ENCODE data around the gene GPR143. TPM values are rescaled to one million over a fixed set of nuclear protein-coding genes. Genes with fewer than 3 reads are reported as not detected.

The GPR143 gene
- total RNA-seq, 2 donors from 2014 or later, result 0.62 to 0.74 TPM

- H3K27me3 ChIP-seq, result no peaks in the 10 kb centered on the region
- TF ChIP-seq CTCF (IDR thresholded peaks at IDR 0.05), result no peak
- no peak overlapping the region for H3K9ac ChIP-seq (ENCODE audit: low read depth in 2 of 2, low read length in 2 of 2)
- H3K9me3 ChIP-seq, result no peaks in the 10 kb centered on the region
- H3K4me3 ChIP-seq, result no peak overlapping the region
- no peaks in the 10 kb centered on the region for H3K4me1 ChIP-seq
- no peak for DNase-seq
- no peaks in the 10 kb centered on the region for H3K36me3 ChIP-seq
- intact Hi-C loops (cut with DNase I), result loop anchor here (10.0 kb wide), 2 partner anchors 346 to 956 kb away; no protein-coding TSS in a partner anchor
- H3K27ac ChIP-seq, result no peak overlapping the region
These were observed 65.1 kb downstream of the GPR143 start for GRCh38 chrX:9700555-9700954.

GRCh38 chrX:9698576-9698975 is 67.1 kb downstream of the GPR143 start:
- intact Hi-C loops (cut with DNase I), result no loop called here
- Histone ChIP-seq H3K36me3 (no peaks in the 10 kb centered on the region), H3K4me3 (no peak overlapping the region), H3K9ac (ENCODE audit: low read depth in 2 of 2, low read length in 2 of 2) (no peak overlapping the region), H3K4me1 (no peaks in the 10 kb centered on the region), H3K27ac (no peak overlapping the region), H3K9me3 (no peaks in the 10 kb centered on the region), H3K27me3 (no peaks in the 10 kb centered on the region)
- no peak for TF ChIP-seq CTCF (IDR thresholded peaks at IDR 0.05)
- DNase-seq, result no peak

- H3K4me1 ChIP-seq, result no peaks in the 10 kb centered on the region
- H3K4me3 ChIP-seq, result no peak overlapping the region
- H3K9ac ChIP-seq (ENCODE audit: low read depth in 2 of 2, low read length in 2 of 2), result no peak overlapping the region
- H3K27me3 ChIP-seq, result no peaks in the 10 kb centered on the region
- no peak for TF ChIP-seq CTCF (IDR thresholded peaks at IDR 0.05)
- no peak for DNase-seq
- no peak overlapping the region for H3K27ac ChIP-seq
- no peaks in the 10 kb centered on the region for H3K36me3 ChIP-seq
- intact Hi-C loops (cut with DNase I), result no loop called here
- H3K9me3 ChIP-seq, result no peaks in the 10 kb centered on the region
These were observed 72.2 kb downstream of the GPR143 start for GRCh38 chrX:9693307-9694001.

GRCh38 chrX:9690046-9690445 is 75.6 kb downstream of the GPR143 start:
- DNase-seq, result no peak
- Histone ChIP-seq H3K9me3 (no peaks in the 10 kb centered on the region), H3K9ac (ENCODE audit: low read depth in 2 of 2, low read length in 2 of 2) (no peak overlapping the region), H3K36me3 (no peaks in the 10 kb centered on the region), H3K4me3 (no peak overlapping the region), H3K4me1 (no peaks in the 10 kb centered on the region), H3K27ac (no peak overlapping the region), H3K27me3 (no peaks in the 10 kb centered on the region)
- intact Hi-C loops (cut with DNase I), result no loop called here
- TF ChIP-seq CTCF (IDR thresholded peaks at IDR 0.05), result no peak

GRCh38 chrX:9688833-9689232 is 76.8 kb downstream of the GPR143 start:
- H3K4me1 ChIP-seq, result no peaks in the 10 kb centered on the region
- H3K9me3 ChIP-seq, result no peaks in the 10 kb centered on the region
- H3K36me3 ChIP-seq, result no peaks in the 10 kb centered on the region
- intact Hi-C loops (cut with DNase I), result loop anchor here (10.0 kb wide), 1 partner anchor 224 kb away; the partner anchor contains the start of gene TBL1X
- H3K4me3 ChIP-seq, result no peak overlapping the region
- no peak for TF ChIP-seq CTCF (IDR thresholded peaks at IDR 0.05)
- H3K27me3 ChIP-seq, result no peaks in the 10 kb centered on the region
- no peak overlapping the region for H3K9ac ChIP-seq (ENCODE audit: low read depth in 2 of 2, low read length in 2 of 2)
- no peak for DNase-seq
- H3K27ac ChIP-seq, result no peak overlapping the region

Data from colonic mucosa (tissue), 4 donors.